Stimulated activated CD8-positive, alpha-beta memory T cell treated with anti-CD3 and anti-CD28 coated beads, Interleukin-12 subunit alpha, Interleukin-12 subunit beta, amount 100 ng/mL, for 24 hours (primary cell): Measurements from ENCODE around the gene ARPC5L.
A peak's percentile ranks its signal among the peaks of the same experiment; 100 is the strongest.
"Not testable (repeated sequence)": the region's sequence is repeated elsewhere in the genome, so short reads cannot be mapped to it uniquely, and the experiment has no call there.

Source experiments
- DNase-seq: peaks from one replicate; pipeline ENCODE4 v3.0.0-alpha.2; 2020; ENCODE audit errors: extremely low read depth

ARPC5L gene

DNA sequence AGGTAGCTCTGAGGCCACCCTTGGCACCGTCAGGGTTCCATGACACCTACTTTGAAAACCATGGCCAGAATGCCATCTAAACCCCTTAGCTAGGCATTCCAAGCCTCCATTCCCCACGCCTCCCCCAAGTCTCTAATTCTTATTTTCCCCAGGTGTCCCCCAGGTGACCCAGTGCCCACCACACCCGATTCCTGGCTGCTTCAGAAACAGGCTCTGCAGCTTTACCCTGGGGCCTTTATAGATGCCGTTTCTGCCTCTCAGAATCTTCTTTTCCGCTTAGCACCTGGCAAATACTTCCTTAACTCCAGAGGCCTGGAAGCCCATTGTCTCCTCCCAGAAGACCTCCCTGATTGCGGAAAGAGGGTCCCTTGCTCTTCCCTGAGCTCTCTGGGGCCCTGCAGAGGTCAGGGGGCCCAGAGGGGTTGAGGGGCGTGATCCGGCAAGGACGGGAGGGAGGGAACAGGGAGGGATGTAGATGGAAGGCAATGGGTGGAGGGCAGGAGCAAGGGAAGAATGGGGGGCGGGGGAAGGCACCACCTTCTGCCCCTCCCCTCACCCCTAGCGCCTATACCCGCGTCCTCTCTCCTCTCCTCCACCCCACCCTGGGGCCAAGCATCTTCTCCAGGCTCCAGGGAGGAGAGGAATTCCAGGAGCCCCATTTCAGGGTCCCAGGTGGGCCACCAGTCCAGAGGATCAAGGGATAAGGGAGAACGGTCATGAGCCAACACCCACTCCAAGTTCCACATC, 20.7 kb upstream of the ARPC5L start:
- DNase-seq, result no peak

DNA sequence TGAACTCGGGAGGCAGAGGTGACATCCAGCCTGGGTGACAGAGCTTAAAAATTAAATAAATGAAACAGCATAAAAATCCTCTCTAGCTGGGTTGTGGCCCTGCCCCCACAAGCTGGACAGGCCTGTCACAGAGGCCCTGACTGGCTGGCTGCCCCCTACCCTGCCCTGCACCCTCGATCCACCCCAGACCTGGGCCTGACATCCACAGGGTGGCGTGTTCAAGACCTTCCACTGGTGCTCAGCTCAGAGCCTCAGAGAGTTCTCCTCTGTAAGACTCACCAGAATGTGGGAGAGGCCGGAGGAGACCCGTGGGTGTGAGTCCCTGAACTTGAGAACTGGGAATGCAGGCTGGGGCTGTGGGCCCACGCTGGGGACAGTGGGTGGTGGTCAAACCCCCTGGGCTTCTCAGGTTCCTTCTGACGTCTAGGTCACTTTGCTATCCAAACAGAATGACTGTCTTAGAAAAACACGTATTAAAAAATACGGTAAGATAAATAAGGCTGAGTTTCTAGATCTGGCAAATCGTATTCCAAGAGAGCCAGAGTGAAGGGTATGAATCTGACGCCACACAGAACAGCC, 18.4 kb upstream of the ARPC5L start:
- no peak for DNase-seq

DNA sequence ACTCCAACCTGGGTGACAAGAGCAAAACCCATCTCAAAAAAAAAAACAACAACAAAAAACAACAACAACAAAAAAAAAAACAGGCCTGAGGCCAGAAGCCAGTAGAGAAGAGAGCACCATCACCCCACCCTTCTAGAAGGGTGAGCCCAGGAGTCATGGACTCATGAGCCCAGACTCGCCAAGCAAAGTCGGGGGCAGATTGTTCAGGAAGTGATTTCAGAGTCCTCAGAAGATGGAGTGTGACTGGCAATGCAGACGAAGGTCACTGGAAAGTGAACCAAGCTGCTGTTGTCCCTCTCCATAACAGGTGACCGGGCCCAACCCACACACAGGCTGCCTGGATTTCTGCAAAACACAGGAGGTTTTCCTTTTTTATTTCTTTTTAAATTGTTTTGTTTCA, 17.6 kb upstream of the ARPC5L start:
- no peak for DNase-seq

DNA sequence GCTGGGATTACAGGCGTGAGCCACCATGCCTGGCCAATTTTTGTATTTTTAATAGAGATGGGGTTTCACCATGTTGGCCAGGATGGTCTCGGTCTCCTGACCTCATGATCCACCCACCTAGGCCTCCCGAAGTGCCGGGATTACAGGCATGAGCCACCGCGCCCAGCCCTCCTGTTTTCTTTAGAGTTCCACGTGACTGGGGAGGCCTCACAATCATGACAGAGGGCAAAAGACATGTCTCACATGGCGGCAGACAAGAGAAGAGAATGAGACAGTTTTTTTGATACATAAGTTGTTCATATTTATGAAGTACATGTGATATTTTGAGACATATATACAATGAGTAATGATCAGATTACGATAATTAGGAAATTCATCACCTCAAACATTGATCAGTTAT, 15.5 kb upstream of the ARPC5L start:
- not testable (repeated sequence) for DNase-seq

DNA sequence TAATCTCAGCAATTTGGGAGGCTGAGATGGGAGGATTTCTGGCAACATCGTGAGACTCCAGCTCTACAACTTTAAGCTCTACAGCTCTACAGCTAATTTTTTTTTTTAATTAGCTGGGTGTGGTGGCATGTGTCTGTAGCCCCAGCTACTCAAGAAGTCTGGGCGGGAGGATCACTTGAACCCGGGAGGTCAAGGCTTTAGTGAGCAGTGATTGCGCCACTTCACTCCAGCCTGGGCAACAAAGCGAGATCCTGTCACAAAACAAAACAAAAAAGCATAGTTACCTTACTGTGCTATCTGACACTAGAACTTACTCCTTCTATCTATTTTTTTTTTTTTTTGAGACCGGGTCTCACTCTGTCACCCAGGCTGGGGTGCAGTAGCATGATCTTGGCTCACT, 15.0 kb upstream of the ARPC5L start:
- no peak for DNase-seq

DNA sequence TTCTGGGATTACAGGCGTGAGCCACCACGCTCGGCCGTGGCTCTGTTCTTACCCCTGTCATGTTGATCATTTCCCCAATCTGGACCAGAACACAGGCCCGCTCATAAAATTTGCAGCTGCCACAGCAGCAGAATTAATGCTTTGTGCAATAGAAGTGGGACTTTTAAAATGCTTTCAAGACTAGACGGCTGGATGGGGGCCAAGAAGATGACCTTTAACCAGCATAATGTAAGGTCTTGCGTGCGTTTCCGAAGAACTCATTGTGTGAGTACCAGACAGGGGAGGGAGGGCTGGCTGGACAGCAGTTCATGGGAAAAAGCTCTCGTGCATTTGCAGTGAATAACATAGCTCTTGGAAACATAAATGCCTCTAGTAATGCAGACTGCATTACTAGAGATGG, 12.1 kb upstream of the ARPC5L start:
- no peak for DNase-seq

DNA sequence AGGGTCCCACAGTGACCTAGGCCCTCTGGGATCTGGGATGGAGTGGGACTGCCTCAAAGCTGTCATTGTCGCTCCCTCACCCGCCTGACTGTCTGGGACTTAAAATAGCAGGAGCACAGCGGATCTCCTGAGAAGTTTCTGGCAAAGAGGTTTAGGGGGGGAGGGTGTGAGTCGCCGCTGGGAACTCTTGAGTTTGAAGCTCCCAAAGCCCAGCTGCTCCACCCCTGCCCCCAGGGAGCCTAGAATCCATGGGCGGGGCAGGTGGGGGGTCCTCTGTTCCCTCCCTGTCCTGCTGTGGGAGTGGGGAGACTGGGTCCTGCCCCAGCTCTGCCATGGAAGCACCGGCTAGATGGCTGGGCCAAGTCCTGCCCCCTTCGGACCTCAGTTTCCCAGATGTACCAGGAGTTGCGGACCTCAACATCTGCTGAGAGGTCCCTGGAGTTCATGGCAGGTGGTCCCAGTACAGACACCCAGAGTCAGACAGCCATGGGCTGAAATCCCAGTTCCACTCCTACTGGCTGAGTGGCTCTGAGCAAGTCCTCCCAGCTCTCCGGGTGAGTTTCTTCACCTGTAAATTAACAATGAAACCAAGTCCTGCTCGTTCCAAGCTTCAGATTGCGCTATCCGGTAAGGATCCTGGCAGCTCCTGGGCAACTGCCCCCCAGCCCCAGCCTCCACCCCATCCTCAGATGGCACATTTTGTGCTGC, 9.7 kb upstream of the ARPC5L start:
- no peak for DNase-seq

DNA sequence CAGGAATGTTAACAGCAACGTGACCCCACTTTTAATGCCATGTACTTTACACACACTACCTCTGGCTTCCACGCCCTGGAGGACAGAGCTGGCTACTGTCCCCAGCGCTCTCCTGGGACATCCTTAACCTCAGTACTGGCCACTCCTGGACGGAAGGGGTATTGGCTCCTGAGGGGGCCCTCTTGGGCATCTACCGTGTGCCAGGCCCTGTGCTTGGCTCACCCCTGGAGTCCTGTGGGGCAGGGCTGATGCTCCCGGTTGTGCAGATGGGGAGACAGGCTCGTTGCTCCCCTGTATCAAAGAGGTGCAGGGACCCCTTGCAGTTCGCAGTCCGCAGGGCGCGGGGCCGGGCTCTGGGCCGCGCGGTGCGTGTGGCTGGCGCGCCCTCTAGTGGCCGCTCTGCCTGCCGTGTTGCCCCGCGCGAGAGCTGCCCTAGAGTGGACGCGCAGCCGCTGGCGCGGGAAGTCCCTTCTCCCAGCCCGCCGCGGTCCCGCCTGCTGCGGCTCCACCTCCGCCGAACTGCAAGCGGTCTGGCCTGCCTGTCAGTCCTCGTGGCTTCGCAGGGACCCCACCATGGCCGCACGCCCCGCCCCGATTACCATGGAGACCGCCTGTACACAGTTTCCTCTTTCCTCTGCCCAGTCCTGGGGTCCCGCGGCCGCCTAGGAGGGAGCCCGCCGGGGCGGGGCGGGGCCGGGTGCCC, 8.9 kb upstream of the ARPC5L start, which contains the start of gene WDR38:
TSS of gene WDR38 (plus strand) at position 632 of the 703 bp plus-strand sequence. CDS start 72 bp downstream, outside the sequence.
- peak; percentile 42 for DNase-seq

DNA sequence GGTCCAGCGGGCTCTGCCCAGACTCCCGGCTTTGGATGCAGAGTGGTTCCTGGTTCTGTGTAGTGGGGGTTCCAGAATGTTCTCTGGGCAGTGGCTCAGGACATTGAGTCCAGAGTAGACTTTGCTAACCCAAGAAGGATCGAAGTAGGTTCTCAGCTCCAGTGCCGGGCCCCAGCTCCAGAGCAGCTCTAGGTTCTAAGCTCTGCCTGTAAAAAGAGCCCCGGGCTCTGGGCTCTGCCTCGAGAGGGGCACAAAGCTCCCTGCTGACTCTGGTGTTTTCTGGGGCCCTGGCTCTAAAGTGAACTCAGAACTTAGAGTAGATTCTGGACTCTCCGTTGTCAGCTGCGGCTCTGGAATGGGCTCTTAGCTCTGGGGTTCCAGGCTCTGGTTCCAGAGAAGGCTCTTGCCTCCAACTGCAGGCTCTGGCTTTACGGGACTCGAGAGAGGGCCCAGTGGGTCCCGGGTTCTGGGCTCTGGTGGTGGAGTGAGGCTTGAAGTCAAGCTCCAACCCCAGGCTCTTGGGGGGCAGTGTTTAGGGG, 8.3 kb upstream of the ARPC5L start:
- DNase-seq, result no peak

DNA sequence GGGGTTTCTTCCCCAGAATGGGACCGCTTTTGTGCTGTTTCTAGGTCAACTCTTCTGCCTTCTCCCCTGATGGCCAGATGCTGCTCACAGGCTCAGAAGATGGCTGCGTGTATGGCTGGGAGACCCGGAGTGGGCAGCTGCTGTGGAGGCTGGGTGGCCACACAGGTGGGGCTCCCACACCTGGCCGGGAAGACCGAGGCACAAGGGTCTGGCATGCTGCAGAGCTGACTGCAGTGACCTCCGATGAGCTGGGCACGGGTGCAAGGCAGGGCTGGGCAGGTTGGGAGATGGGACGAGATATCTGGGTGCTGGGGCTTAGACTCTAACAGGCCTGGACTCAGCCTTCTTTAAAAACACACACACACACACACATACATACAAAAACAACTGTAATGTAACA, 7.8 kb upstream of the ARPC5L start:
- no peak for DNase-seq

DNA sequence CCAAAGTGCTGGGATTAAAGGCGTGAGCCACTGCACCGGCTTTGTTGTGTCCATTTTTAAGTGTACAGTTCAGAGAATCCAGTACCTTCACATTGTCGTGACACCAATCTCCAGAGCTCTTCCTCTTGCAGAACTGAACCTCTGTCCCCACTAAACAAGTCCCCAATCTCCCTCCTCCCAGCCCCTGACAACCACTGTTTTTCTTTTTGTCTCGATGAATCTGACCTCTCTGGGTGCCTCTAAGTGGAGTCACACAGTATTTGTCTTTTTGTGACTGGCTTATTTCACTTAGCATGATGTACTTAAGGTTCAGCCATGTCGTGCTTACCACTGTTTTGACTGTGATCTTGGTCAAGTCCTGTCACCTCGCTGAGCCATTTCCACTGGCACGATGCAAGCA, 7.1 kb upstream of the ARPC5L start:
- no peak for DNase-seq

DNA sequence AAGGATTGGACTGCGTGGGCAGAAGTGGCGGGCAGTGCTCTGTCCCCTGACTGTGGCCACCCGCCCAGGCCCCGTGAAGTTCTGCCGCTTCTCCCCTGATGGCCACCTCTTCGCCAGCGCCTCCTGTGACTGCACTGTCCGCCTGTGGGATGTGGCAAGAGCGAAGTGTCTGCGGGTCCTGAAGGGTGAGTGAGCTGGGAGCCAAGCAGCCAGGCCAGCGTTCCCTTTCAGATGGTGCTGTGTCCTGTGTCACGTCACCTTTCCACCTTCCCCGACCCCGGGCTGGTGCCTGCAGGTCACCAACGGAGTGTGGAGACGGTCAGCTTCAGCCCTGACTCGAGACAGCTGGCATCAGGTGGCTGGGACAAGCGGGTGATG, 6.4 kb upstream of the ARPC5L start:
- no peak for DNase-seq

DNA sequence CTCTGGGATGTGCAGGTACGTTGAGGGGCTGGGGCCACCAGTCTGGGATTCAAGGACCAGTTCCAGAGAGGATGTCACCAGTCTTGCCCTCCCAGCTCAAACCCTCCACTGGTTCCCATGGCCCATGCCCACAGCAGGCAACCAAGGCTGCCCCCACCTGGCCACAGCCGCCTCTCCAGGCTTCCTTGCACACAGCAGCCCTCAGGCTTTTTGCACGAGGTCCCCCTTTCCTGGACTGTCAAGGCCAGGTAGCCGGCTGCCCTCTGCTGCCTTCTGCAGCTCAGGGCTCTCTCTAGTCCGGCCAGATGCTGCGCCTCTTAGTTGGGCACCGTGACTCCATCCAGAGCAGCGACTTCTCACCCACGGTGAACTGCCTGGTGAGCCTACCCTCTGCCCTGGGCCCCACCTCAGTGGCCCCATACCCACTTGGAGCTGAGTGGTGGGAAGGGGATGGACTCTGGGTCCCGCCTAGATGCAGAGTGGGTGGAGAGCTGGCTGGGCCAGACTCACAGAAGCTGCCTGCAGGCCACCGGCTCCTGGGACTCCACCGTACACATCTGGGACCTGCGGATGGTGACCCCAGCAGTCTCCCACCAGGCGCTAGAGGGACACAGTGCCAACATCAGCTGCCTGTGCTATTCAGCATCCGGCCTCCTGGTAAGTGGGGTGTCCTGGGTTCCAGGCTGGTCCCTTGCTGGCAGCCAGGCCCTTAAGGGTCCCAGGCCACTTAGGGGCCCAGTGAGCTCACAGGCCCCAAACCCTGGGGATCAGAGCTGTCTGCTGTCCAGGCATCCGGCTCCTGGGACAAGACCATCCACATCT, 5.8 kb upstream of the ARPC5L start:
- DNase-seq, result no peak

DNA sequence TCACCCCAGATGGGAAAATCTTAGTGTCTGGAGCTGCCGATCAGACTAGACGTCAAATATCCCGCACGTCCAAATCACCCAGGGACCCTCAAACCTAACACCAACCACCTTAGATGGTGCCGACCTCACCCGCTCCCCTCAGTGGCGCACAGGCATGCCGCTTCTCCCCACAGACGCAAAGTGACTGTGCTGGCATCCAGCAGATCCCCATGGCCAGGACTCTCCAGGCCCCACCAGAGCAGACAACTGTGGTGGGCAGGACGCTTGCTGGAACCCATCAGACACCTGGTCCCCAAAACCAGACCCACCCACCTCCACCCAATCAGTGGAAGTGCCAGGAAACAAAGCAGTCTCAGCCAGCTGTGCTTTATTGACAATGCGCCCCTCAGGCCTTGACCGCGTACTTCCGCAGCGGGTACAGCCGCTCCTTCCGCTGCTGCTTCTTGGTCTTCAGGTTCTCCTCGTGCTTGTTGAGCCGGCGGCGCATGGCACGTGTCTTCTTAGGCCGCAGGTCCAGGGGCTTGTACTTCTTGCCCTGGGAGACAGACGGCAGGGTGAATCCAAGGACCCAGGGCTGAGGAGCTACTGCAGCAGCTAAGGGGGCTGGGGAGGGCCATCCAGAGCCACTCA, 4.3 kb upstream of the ARPC5L start:
- no peak for DNase-seq

DNA sequence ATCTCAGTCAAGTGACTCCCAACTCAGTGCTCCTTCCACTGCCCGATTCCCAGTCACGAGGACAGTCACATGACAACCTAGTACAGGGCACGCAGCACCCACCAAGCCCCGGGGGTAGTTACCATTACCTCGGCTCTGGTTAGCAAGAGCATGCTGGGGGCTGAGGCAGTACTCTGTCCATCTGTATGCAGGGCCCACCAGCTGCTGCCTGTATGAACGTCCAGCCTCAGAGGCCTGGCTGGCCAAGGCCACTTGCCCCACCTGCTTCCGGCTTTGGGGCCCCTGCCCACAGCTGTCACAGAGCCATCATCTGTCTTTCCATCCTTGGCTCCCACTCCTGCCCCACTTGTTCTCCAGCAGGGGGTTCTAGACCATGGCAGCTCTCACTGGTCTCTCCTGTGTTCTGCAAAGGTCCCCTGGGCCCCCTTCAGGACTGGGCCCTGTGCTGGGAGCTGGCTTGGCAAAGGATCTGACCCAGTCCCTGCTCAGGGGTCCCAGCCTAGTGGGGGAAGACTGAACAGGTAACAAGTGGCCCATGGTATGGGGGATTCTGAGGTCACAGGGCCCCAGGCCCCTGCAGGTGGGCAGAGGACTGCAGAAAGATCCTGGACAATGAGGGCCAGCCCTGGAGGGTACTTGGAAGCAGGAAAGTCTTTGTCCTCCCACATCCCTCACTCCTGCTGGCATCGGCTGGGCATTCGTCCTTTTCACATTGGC, 3.4 kb upstream of the ARPC5L start:
- DNase-seq, result no peak

DNA sequence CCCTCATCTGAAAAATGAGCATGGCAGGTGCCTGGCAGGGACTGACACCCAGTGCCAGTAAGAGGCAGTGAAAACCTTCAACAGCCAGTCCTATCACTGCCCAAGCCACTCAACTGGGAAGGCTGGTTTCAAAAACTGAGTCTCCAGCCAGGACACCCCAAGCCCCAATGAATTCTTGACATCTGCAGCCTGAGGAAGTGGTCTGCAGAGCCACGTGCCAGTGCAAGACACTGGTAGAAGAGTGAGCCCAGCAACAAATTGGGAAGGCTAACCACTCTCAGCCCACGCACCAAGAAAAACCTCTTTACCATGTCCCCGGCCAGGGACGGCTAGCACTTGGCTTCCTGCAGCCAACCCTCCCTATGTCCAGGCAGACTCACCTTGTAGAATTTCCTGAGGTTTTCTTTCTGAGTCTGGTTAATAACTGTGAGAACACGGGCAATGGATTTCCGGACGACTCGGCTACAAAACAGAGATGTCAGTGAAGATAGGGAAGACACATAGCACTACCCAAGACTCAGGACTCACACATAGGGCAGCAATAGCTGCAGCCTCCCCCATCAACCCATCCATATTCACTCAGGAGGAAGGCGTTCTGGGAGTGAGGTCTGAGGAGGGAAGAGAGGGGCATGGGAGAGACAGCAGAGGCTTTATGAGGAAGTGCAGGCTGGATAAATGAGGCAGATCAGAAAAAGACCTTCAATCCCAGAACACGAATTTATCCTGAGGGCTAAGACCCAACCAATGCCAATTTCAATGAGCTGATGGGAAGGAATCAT, 1.9 kb upstream of the ARPC5L start:
- no peak for DNase-seq

DNA sequence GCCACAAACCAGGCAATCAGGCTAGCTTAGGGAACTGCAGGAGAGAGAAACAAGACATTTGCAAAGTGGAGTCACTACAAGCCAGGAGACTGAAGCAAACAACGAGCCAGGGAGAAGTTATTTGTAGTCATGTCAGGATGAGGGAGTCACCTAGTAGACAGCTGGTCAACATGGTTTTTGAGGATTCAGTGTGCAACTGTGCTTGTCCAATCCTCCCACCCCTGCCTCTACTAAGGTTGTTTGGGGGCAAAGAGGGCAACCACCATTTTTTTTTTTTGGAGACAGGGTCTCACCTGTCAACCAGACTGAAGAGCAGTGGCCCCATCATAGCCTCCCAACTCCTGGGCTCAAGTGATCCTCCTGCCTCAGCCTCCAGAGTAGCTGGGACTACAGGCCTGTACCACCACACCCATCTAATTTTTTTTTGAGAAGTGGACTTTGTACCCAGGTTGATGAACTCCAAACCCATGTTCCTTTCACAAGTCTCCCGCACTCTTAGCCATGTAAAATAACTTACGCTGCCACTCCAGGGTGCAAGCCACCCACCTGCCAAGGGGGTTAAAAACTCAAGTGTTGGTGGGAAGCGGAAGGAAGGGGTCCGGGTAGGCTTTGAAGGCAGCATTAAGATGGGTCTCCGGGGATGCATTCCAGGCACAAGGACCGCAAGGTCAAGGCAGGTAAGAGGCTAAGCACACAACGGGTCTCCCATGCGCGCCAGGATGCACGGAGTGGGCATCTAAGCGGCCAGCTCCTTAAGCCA, 1.2 kb upstream of the ARPC5L start:
- DNase-seq, result no peak

DNA sequence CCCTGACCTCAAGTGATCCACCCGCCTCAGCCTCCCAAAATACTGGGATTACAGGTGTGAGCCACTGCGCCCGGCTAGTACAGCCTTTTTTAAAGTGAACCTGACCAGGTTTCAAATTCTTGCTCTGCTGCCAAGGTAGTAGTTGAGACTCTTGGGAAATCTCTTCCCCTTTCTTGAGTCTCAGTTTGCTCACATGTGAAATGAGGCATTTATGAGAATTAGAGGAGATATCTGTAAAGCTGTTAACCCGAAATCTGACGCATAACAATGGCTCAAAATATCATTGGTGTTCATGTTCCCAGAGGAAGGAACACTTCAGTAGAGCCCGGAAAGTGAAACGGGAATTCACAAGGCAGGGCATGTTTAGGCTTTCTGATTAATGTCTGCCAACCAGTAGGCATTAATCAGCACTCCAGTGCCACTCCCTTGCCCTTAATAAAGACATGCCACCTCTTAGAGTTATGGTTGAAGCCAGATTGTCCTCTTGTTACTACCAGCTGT, 1.5 kb downstream of the ARPC5L start:
- DNase-seq, result no peak
